Glutamatergic neuron (in vitro differentiated cells): ENCODE results near the gene ACSF3. TPM values are rescaled to one million over a fixed set of nuclear protein-coding genes. Genes with fewer than 3 reads are reported as not detected.

Source experiments
- DNase-seq: peaks from one replicate; pipeline ENCODE4 v3.0.0; 2022
- H3K27ac Mint-ChIP-seq: one replicate; pipeline ENCODE4 v1.8.0; 2020; ENCODE audit warnings: mild to moderate bottlenecking, mixed read lengths, inconsistent platforms; ENCODE audit not compliant: unreplicated experiment
- H3K27me3 Mint-ChIP-seq: one replicate; pipeline ENCODE4 v1.8.0; 2020; ENCODE audit warnings: mild to moderate bottlenecking, moderate library complexity, mixed read lengths, inconsistent platforms; ENCODE audit not compliant: unreplicated experiment
- H3K36me3 Mint-ChIP-seq: one replicate; pipeline ENCODE4 v1.8.0; 2020; ENCODE audit warnings: mild to moderate bottlenecking, mixed read lengths, inconsistent platforms; ENCODE audit not compliant: unreplicated experiment
- H3K4me1 Mint-ChIP-seq: one replicate; pipeline ENCODE4 v1.8.0; 2020; ENCODE audit warnings: mild to moderate bottlenecking, low read depth, mixed read lengths, inconsistent platforms; ENCODE audit not compliant: unreplicated experiment
- H3K4me3 Mint-ChIP-seq: one replicate; pipeline ENCODE4 v1.8.0; 2020; ENCODE audit warnings: mild to moderate bottlenecking, mixed read lengths, inconsistent platforms; ENCODE audit not compliant: unreplicated experiment
- H3K9me3 Mint-ChIP-seq: one replicate; pipeline ENCODE4 v1.8.0; 2020; ENCODE audit warnings: mild to moderate bottlenecking, moderate library complexity, mixed read lengths, inconsistent platforms; ENCODE audit not compliant: unreplicated experiment
- CTCF ChIP-seq: fragments of 200-600 bp; sonication (generic); IDR thresholded peaks from one replicate; pipeline ENCODE4 v1.5.0; 2021; ENCODE audit not compliant: partially characterized antibody, unreplicated experiment
- total RNA-seq: library from RNA; stranded (reverse); fragmentation: NEBNext Ultra II Directional; extraction: Animal tissue kit (Norgen Biotek cat#: 25700); gene quantifications from one replicate; pipeline ENCODE4 v1.2.1, GENCODE V29; 2021; ENCODE audit not compliant: unreplicated experiment

Gene ACSF3
- total RNA-seq, 1 donor from 2014 or later = 29.3 TPM

GRCh38 chr16:89060207-89060794, 33.4 kb upstream of the ACSF3 start:
- H3K27ac Mint-ChIP-seq = no peak overlapping the region
- H3K4me1 Mint-ChIP-seq = no peaks in the 10 kb centered on the region
- H3K4me3 Mint-ChIP-seq = no peak overlapping the region
- no peaks in the 10 kb centered on the region for H3K9me3 Mint-ChIP-seq
- no peaks in the 10 kb centered on the region for H3K27me3 Mint-ChIP-seq
- no peaks in the 10 kb centered on the region for H3K36me3 Mint-ChIP-seq
- no peak for TF ChIP-seq CTCF
- no peak for DNase-seq

- Mint-ChIP-seq H3K27ac (no peak overlapping the region), H3K4me3 (no peak overlapping the region), H3K4me1 (peaks cover 1% of the 10 kb centered on the region), H3K27me3 (peaks cover 4% of the 10 kb centered on the region), H3K9me3 (peaks cover 2% of the 10 kb centered on the region), H3K36me3 (no peaks in the 10 kb centered on the region)
- no peak for TF ChIP-seq CTCF
- no peak for DNase-seq
Observed at GRCh38 chr16:89061086-89061485, 32.6 kb upstream of the ACSF3 start.

GRCh38 chr16:89061590-89062380, 31.9 kb upstream of the ACSF3 start:
- TF ChIP-seq CTCF = no peak
- Mint-ChIP-seq H3K27ac (no peak overlapping the region), H3K27me3 (peaks cover 4% of the 10 kb centered on the region), H3K36me3 (no peaks in the 10 kb centered on the region), H3K4me3 (no peak overlapping the region), H3K9me3 (peaks cover 2% of the 10 kb centered on the region), H3K4me1 (peaks cover 2% of the 10 kb centered on the region)
- no peak for DNase-seq

- no peak for TF ChIP-seq CTCF
- Mint-ChIP-seq H3K27ac (no peak overlapping the region), H3K27me3 (peaks cover 4% of the 10 kb centered on the region), H3K4me3 (no peak overlapping the region), H3K36me3 (no peaks in the 10 kb centered on the region), H3K4me1 (peaks cover 2% of the 10 kb centered on the region), H3K9me3 (peaks cover 2% of the 10 kb centered on the region)
- no peak for DNase-seq
Observed at GRCh38 chr16:89062389-89063345, 31.0 kb upstream of the ACSF3 start.
